Activated T-helper 1 cell treated with anti-CD3 and anti-CD28 coated beads, Interleukin-12 subunit alpha, Interleukin-12 subunit beta, Interleukin-2, Interleukin-4 antibody, amounts not matched to agents 30 ng/mL and 10 ng/mL and 1 ng/mL, durations not matched to agents 14 hours and 24 hours and 36 hours (primary cell): ENCODE measurements around the gene CCR4. TPM values are rescaled to one million over a fixed set of nuclear protein-coding genes. Genes with fewer than 3 reads are reported as not detected.
"Not testable (repeated sequence)": the region's sequence is repeated elsewhere in the genome, so short reads cannot be mapped to it uniquely, and the experiment has no call there.

ENCODE experiments used
- DNase-seq: peaks from one replicate; pipeline ENCODE4 v3.0.0; 2021; ENCODE audit warnings: low spot score
- H3K27ac Mint-ChIP-seq: one replicate; pipeline ENCODE4 v1.8.0; 2021; ENCODE audit warnings: mild to moderate bottlenecking, mixed read lengths
- H3K27me3 Mint-ChIP-seq: one replicate; pipeline ENCODE4 v1.8.0; 2022; ENCODE audit warnings: mild to moderate bottlenecking, moderate library complexity, mixed read lengths; ENCODE audit not compliant: insufficient read depth
- H3K36me3 Mint-ChIP-seq: one replicate; pipeline ENCODE4 v1.8.0; 2021; ENCODE audit warnings: low read depth, mixed read lengths
- H3K4me1 Mint-ChIP-seq: one replicate; pipeline ENCODE4 v1.8.0; 2021; ENCODE audit warnings: low read depth, mixed read lengths
- H3K4me3 Mint-ChIP-seq: one replicate; pipeline ENCODE4 v1.8.0; 2021; ENCODE audit warnings: mild to moderate bottlenecking, moderate library complexity, mixed read lengths
- H3K9me3 Mint-ChIP-seq: one replicate; pipeline ENCODE4 v1.8.0; 2021; ENCODE audit warnings: mixed read lengths
- intact Hi-C: fragments of 100-400 bp; cut with micrococcal nuclease; formaldehyde crosslinking; loops from one replicate; pipeline ENCODE4 v1.15.1; 2024
- total RNA-seq: library from RNA; stranded (reverse); gene quantifications from 2 replicates; pipeline ENCODE4 v1.2.3, GENCODE V29; 2022

CCR4 gene
- 110 and 115 TPM in 2 replicates for total RNA-seq

DNA sequence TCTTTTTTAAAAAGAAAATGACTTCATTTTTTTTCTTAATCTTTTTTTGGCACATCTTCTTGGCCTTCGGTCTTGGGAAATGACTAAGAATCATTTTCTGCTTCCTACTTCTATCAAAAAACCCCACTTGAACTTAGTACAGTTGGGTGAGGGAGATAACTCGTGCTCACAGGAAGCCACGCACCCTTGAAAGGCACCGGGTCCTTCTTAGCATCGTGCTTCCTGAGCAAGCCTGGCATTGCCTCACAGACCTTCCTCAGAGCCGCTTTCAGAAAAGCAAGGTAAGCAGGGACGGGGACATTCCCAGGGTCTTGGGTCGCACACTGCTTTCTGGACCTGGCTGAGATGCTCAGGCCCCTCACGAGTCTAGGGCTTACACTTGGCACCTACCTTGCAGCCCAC lies at the start of gene CCR4:
TSS of gene CCR4 (plus strand) at position 235 of the 402 bp plus-strand sequence. CDS start 1,779 bp downstream, outside the sequence.
- peak within 1 kb of the TSS; percentile 94 for H3K4me3 Mint-ChIP-seq
- H3K27me3 Mint-ChIP-seq: no peaks in the 10 kb centered on the region
- peaks cover 68% of the 10 kb centered on the region for H3K4me1 Mint-ChIP-seq
- intact Hi-C loops: loop anchor here (1.0 kb wide), 3 partner anchors 9 to 72 kb away; no protein-coding TSS in a partner anchor
- DNase-seq: peak; percentile 41
- H3K9me3 Mint-ChIP-seq: no peaks in the 10 kb centered on the region
- H3K36me3 Mint-ChIP-seq: peaks cover 35% of the 10 kb centered on the region
- H3K27ac Mint-ChIP-seq: peak within 1 kb of the TSS; percentile 95

GRCh38 chr3:32902887-32903371 lies 48.5 kb upstream of the CCR4 start:
- intact Hi-C loops, H3K4me1 Mint-ChIP-seq: not testable (repeated sequence)
- H3K4me3 Mint-ChIP-seq: peak overlapping the region; percentile 62

DNA sequence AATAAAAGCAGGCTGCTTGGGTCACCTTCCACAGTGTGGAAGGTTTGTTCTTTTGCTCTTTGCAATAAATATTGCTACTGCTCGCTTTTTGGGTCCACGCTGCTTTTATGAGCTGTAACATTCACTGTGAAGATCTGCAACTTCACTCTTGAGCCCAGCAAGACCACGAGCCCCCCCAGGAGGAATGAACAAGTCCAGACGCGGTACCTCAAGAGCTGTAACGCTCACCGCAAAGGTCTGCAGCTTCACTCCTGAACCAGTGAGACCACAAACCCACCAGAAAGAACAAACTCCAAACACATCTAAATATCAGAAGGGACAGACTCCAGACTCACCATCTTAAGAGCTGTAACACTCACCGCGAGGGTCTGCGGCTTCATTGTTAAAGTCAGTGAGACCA lies 47.5 kb upstream of the CCR4 start:
- intact Hi-C loops: no loop called here
- Mint-ChIP-seq H3K4me3 (no peak overlapping the region), H3K36me3 (no peaks in the 10 kb centered on the region), H3K27me3 (peaks cover 18% of the 10 kb centered on the region), H3K9me3 (no peaks in the 10 kb centered on the region), H3K27ac (no peak overlapping the region), H3K4me1 (no peaks in the 10 kb centered on the region)
- no peak for DNase-seq

More at GRCh38 chr3:32902887-32903371, 48.5 kb upstream of the CCR4 start:
- H3K36me3 Mint-ChIP-seq, H3K27ac Mint-ChIP-seq, H3K9me3 Mint-ChIP-seq: not testable (repeated sequence)
- peaks cover 21% of the 10 kb centered on the region for H3K27me3 Mint-ChIP-seq
- peak; percentile 13 for DNase-seq

- peaks cover 6% of the 10 kb centered on the region for H3K4me1 Mint-ChIP-seq
- no peak overlapping the region for H3K27ac Mint-ChIP-seq
- H3K36me3 Mint-ChIP-seq: no peaks in the 10 kb centered on the region
- no peaks in the 10 kb centered on the region for H3K27me3 Mint-ChIP-seq
- no peak for DNase-seq
- H3K9me3 Mint-ChIP-seq: no peaks in the 10 kb centered on the region
- intact Hi-C loops: no loop called here
- no peak overlapping the region for H3K4me3 Mint-ChIP-seq
Measured at GRCh38 chr3:32909999-32910398, 41.4 kb upstream of the CCR4 start.

GRCh38 chr3:32910954-32911353 lies 40.5 kb upstream of the CCR4 start:
- Mint-ChIP-seq H3K36me3 (no peaks in the 10 kb centered on the region), H3K27me3 (no peaks in the 10 kb centered on the region), H3K27ac (no peak overlapping the region), H3K4me1 (peaks cover 6% of the 10 kb centered on the region), H3K4me3 (no peak overlapping the region), H3K9me3 (no peaks in the 10 kb centered on the region)
- DNase-seq: no peak
- intact Hi-C loops: no loop called here

GRCh38 chr3:32912046-32912445 lies 39.4 kb upstream of the CCR4 start:
- no peak for DNase-seq
- peaks cover 6% of the 10 kb centered on the region for H3K9me3 Mint-ChIP-seq
- H3K27ac Mint-ChIP-seq: no peak overlapping the region
- intact Hi-C loops: no loop called here
- H3K27me3 Mint-ChIP-seq: no peaks in the 10 kb centered on the region
- H3K36me3 Mint-ChIP-seq: no peaks in the 10 kb centered on the region
- H3K4me3 Mint-ChIP-seq: no peak overlapping the region
- peaks cover 6% of the 10 kb centered on the region for H3K4me1 Mint-ChIP-seq

DNA sequence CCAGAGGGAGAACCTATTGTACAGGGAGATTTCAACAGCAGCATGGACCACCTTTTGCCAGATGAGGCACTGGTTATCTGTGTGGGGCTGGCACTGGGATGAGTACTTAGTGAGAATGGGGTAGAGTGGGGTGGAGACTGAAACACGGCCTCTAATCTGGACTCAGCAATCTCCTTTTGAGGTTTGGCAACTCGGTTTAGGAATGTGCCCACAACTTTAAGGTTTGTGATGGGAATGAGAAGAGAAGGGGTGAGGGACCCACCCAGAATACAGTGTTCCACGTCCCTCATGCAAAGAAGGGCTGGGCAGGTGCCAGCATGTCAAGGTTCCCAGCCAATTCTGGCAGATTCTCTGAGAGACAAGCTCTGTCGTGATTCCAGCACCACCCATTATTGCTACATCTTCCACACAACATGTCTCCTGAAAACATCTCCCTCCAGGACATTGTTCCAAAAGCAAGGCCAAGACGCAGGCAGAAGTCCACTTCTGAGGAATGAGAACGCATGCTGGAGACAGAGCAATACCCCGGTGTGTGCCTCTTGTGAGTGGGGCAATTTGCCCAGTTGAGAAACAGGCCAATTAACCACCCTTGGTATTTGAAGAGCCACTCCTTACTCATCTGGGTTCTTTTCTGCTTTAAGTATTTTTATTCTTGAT lies 37.5 kb upstream of the CCR4 start:
- no peak overlapping the region for H3K4me3 Mint-ChIP-seq

DNA sequence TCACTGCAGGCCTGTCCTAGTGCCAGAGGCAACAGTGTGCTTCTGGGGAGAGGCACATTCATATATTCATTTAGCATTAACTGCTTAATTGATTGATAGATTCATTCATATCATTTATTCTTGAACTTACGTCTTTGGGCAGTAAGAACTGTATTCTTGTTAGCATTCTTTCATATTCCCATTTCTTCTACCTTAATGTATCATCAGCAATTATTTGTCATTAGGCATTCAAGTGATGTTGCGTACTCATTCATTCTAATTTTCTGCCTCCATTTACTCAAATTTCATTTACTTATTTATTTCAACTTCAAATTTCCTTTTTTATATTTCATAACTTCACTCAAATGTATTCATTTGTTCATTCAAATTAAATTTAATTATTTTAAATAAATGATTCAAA lies 31.5 kb upstream of the CCR4 start:
- Mint-ChIP-seq H3K27me3 (peaks cover 3% of the 10 kb centered on the region), H3K9me3 (peaks cover 16% of the 10 kb centered on the region), H3K4me1 (no peaks in the 10 kb centered on the region), H3K4me3 (no peak overlapping the region), H3K27ac (no peak overlapping the region), H3K36me3 (no peaks in the 10 kb centered on the region)
- intact Hi-C loops: no loop called here
- DNase-seq: no peak

More for the DNA sequence above, 37.5 kb upstream of the CCR4 start:
- no peak overlapping the region for H3K27ac Mint-ChIP-seq
- H3K36me3 Mint-ChIP-seq: no peaks in the 10 kb centered on the region
- peaks cover 15% of the 10 kb centered on the region for H3K9me3 Mint-ChIP-seq
- peaks cover 6% of the 10 kb centered on the region for H3K4me1 Mint-ChIP-seq
- no peak for DNase-seq
- intact Hi-C loops: no loop called here
- H3K27me3 Mint-ChIP-seq: no peaks in the 10 kb centered on the region

GRCh38 chr3:32922078-32922477 lies 29.4 kb upstream of the CCR4 start:
- no peaks in the 10 kb centered on the region for H3K36me3 Mint-ChIP-seq
- no peaks in the 10 kb centered on the region for H3K4me1 Mint-ChIP-seq
- H3K27me3 Mint-ChIP-seq: peaks cover 11% of the 10 kb centered on the region
- H3K27ac Mint-ChIP-seq: no peak overlapping the region
- DNase-seq: no peak
- H3K9me3 Mint-ChIP-seq: peaks cover 10% of the 10 kb centered on the region
- intact Hi-C loops: no loop called here
- no peak overlapping the region for H3K4me3 Mint-ChIP-seq

DNA sequence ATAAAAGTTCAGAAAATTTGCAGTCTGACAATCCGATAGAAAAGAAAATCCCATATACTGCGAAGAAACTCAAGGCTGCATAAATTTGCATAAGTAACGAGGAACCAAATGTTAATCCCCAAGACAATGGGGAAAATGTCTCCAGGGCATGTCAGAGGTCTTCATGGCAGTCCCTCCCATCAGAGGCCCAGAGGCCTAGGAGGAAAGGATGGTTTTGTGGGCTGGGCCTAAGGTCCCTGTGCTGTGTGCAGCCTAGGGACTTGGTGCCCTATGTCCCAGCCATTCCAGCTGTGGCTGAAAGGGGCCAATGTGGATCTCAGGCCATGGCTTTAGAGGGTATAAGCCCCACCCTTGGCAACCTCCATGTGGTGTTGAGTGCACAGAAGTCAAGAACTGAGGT lies 21.3 kb upstream of the CCR4 start:
- intact Hi-C loops: no loop called here
- Mint-ChIP-seq H3K27ac (no peak overlapping the region), H3K36me3 (no peaks in the 10 kb centered on the region), H3K9me3 (no peaks in the 10 kb centered on the region), H3K4me3 (no peak overlapping the region), H3K27me3 (peaks cover 15% of the 10 kb centered on the region), H3K4me1 (no peaks in the 10 kb centered on the region)
- DNase-seq: no peak

GRCh38 chr3:32931273-32931672 lies 20.2 kb upstream of the CCR4 start:
- H3K27ac Mint-ChIP-seq, H3K9me3 Mint-ChIP-seq, intact Hi-C loops, DNase-seq, H3K4me1 Mint-ChIP-seq, H3K27me3 Mint-ChIP-seq, H3K4me3 Mint-ChIP-seq, H3K36me3 Mint-ChIP-seq: not testable (repeated sequence)

DNA sequence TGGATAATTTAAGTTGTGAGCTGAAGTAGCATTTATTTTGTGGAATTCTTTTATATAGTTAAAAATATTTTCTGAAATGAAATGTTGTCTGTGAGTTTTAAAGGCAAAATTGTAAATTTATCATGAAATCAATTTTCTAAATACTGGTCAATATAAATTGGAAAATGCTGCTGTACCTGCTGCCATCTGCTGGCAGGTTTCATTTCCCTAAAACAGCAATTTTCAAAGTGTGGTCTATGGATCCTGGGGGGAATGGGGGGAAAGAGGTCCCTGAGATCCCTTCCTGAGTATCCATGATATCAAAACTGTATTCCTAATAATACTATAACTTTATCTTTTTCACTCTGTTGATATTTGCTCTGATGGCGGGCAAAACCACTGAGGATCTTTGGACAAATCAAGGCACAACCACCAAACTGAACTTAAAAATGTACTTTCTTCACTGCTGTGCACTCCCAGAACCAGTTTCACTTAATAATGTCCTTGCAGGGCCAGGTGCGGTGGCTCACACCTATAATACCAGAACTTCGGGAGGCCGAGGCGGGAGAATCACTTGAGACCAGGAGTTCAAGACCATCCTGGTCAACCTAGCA lies 17.2 kb upstream of the CCR4 start:
- Mint-ChIP-seq H3K4me3 (no peak overlapping the region), H3K27ac (no peak overlapping the region), H3K36me3 (no peaks in the 10 kb centered on the region), H3K9me3 (no peaks in the 10 kb centered on the region), H3K27me3 (peaks cover 2% of the 10 kb centered on the region), H3K4me1 (no peaks in the 10 kb centered on the region)
- intact Hi-C loops: loop anchor here (1.0 kb wide), 3 partner anchors 153 to 424 kb away; no protein-coding TSS in a partner anchor
- no peak for DNase-seq

DNA sequence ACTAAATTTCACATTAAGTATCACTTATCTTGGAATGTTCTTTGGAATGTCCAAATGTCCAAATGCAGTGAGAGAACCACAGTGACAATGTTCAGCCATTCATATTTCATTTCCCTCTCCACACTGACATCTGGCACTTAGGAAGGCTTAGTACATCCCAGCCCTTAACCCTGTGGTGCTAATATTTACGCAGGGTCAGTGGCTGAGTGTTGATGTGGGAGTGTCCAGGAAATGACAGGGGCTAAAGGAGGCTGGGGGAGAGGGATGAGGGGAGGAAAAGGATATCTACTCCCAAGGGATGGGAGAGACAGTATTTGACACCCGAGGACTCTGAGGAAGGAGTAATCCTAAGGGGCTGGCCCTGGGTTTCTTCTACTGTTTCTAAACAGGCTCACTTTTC lies 14.1 kb upstream of the CCR4 start:
- H3K36me3 Mint-ChIP-seq: no peaks in the 10 kb centered on the region
- DNase-seq: no peak
- H3K27ac Mint-ChIP-seq: no peak overlapping the region
- H3K4me3 Mint-ChIP-seq: no peak overlapping the region
- H3K27me3 Mint-ChIP-seq: peaks cover 7% of the 10 kb centered on the region
- intact Hi-C loops: no loop called here
- no peaks in the 10 kb centered on the region for H3K9me3 Mint-ChIP-seq
- no peaks in the 10 kb centered on the region for H3K4me1 Mint-ChIP-seq
